ENCODE measurements around the gene PIK3R3. TPM values are rescaled to one million over a fixed set of nuclear protein-coding genes. Genes with fewer than 3 reads are reported as not detected.

Gene PIK3R3
- total RNA-seq, 1 experiment from 2014 or later: 1.6 TPM

GRCh38 chr1:46086576-46086975 lies 45.9 kb downstream of the PIK3R3 start:
- POLR2A ChIA-PET: no interaction called here
- Histone ChIP-seq H3K9me3 (ENCODE audit: control insufficient read depth in 1 of 2, insufficient read depth in 1 of 2, low read depth in 1 of 2, low read length in 2 of 2) (no peaks in the 10 kb centered on the region), H3K4me2 (ENCODE audit: low read length) (no peak overlapping the region), H3K9me2 (ENCODE audit: insufficient read depth) (no peaks in the 10 kb centered on the region), H2AFZ (ENCODE audit: low read depth, low read length, poor library complexity, severe bottlenecking) (no peak overlapping the region), H3K27me3 (ENCODE audit: insufficient read depth, low read length) (no peaks in the 10 kb centered on the region), H3K4me3 (replicated peaks in 1 of 2; ENCODE audit: low read depth in 1 of 2, low read length in 2 of 2) (no peak overlapping the region), H3K36me3 (ENCODE audit: control insufficient read depth in 1 of 2, insufficient read depth in 2 of 2, low read length in 2 of 2) (no peaks in the 10 kb centered on the region), H3K27ac (ENCODE audit: low read depth, low read length) (no peak overlapping the region), H3K79me2 (ENCODE audit: insufficient read depth, low read length) (no peaks in the 10 kb centered on the region), H3K9ac (ENCODE audit: low read length) (no peak overlapping the region), H3K4me1 (ENCODE audit: control insufficient read depth in 1 of 2, insufficient read depth in 2 of 2, low read length in 2 of 2) (peaks cover 0 to 9% of the 10 kb centered on the region in 2 experiments; a peak in 1 of 4 replicates), H4K20me1 (ENCODE audit: insufficient read depth) (no peaks in the 10 kb centered on the region)
- RAD21 ChIA-PET (ENCODE audit: low non-redundant PET in 1 of 2, low total read pairs in 2 of 2, uncharacterized antibody in 2 of 2, unreplicated experiment in 2 of 2): no interaction called here
- DNase-seq (ENCODE audit: low read depth, low spot score): no peak
- intact Hi-C loops (cut with micrococcal nuclease): no loop called here
- no peak for TF ChIP-seq YY1 (IDR thresholded peaks at IDR 0.05; ENCODE audit: extremely low read depth, insufficient replicate concordance, low read depth, low read length)
- TF ChIP-seq TCF7L2 (IDR thresholded peaks at IDR 0.05; ENCODE audit: borderline replicate concordance, extremely low read depth, insufficient read depth, insufficient read length): no peak
- TF ChIP-seq POLR2A (IDR thresholded peaks at IDR 0.05; ENCODE audit: borderline replicate concordance, extremely low read depth, insufficient read depth, insufficient read length): no peak
- no peak for TF ChIP-seq SP1 (IDR thresholded peaks at IDR 0.05; ENCODE audit: low read depth)
- no peak for TF ChIP-seq FOSL1 (IDR thresholded peaks at IDR 0.05; ENCODE audit: low read depth)
- TF ChIP-seq SRF (IDR thresholded peaks at IDR 0.05; ENCODE audit: low read depth): no peak
- TF ChIP-seq ELF1 (IDR thresholded peaks at IDR 0.05; ENCODE audit: borderline replicate concordance, low read depth): no peak
- no peak for TF ChIP-seq EZH2 (IDR thresholded peaks at IDR 0.05)
- TF ChIP-seq RAD21 (IDR thresholded peaks at IDR 0.05; ENCODE audit: low read depth): no peak
- no peak for TF ChIP-seq POLR2AphosphoS5 (IDR thresholded peaks at IDR 0.05; ENCODE audit: low read depth, low read length)
- TF ChIP-seq SIN3A (IDR thresholded peaks at IDR 0.05; ENCODE audit: low read depth): no peak
- no peak for TF ChIP-seq CTCF (IDR thresholded peaks at IDR 0.05 in 2 of 3, conservative IDR thresholded peaks at IDR 0.05 in 1 of 3; ENCODE audit: borderline replicate concordance in 1 of 3, insufficient read depth in 1 of 3, low read depth in 2 of 3, low read length in 2 of 3)
- no peak for TF ChIP-seq ATF3 (IDR thresholded peaks at IDR 0.05)
- TF ChIP-seq MAX (IDR thresholded peaks at IDR 0.05): no peak
- no peak for TF ChIP-seq REST (IDR thresholded peaks at IDR 0.05; ENCODE audit: low read depth)
- TF ChIP-seq EZH2phosphoT487 (IDR thresholded peaks at IDR 0.05; ENCODE audit: borderline replicate concordance): no peak
- no peak for TF ChIP-seq ZNF274 (IDR thresholded peaks at IDR 0.05; ENCODE audit: low read depth, low read length)
- CTCF ChIA-PET: no interaction called here
- BruUV-seq (replicated peaks): no TSS peak
- ATAC-seq: no peak
